ENCODE results near the gene LIPT2. TPM values are rescaled to one million over a fixed set of nuclear protein-coding genes. Genes with fewer than 3 reads are reported as not detected.
A peak's percentile ranks its signal among the peaks of the same experiment; 100 is the strongest.

Gene LIPT2
- total RNA-seq, 1 experiment from 2014 or later = 14.4 TPM

- H3K9me3 Mint-ChIP-seq (ENCODE audit: unreplicated experiment) = no peaks in the 10 kb centered on the region
- no peak overlapping the region for H3K27ac Mint-ChIP-seq (ENCODE audit: unreplicated experiment)
- no peak overlapping the region for H3K4me3 Mint-ChIP-seq (ENCODE audit: unreplicated experiment)
- Histone ChIP-seq H3K9me3 (no peaks in the 10 kb centered on the region), H3K27me3 (replicated peaks; ENCODE audit: control insufficient read depth, insufficient read depth, low read length) (no peaks in the 10 kb centered on the region), H3K4me1 (peaks cover 12% of the 10 kb centered on the region), H3K36me3 (ENCODE audit: control insufficient read depth, insufficient read depth, low read length) (no peaks in the 10 kb centered on the region), H3K4me3 (ENCODE audit: low read depth, low read length) (no peak overlapping the region)
- H3K36me3 Mint-ChIP-seq (ENCODE audit: insufficient read depth, unreplicated experiment) = peaks cover 5% of the 10 kb centered on the region
- peak; percentile 84 to 88 for TF ChIP-seq CTCF (IDR thresholded peaks at IDR 0.05; ENCODE audit: insufficient read depth in 1 of 2, low read depth in 1 of 2, low read length in 1 of 2, severe bottlenecking in 1 of 2, unreplicated experiment in 1 of 2)
- BruUV-seq (replicated peaks) = no TSS peak
- intact Hi-C loops (cut with micrococcal nuclease; ENCODE audit: unreplicated experiment) = loop anchor here (1.0 to 5.0 kb wide), 5 partner anchors 61 to 277 kb away; partner anchors contain the start of genes C2CD3, P4HA3 and PPME1
- H3K27me3 Mint-ChIP-seq (ENCODE audit: insufficient read depth, unreplicated experiment) = no peaks in the 10 kb centered on the region
- POLR2A ChIA-PET = interaction anchor here (0.5 to 1.1 kb wide), 4 partner anchors 16 to 467 kb away, joined by 3 to 6 read pairs (median 4); partner anchors contain the start of genes LIPT2 and UCP2
- peaks cover 9% of the 10 kb centered on the region for H3K4me1 Mint-ChIP-seq (ENCODE audit: low read depth, unreplicated experiment)
- CTCF ChIA-PET = interaction anchor here (0.5 to 7.0 kb wide), 31 partner anchors 9 to 651 kb away, joined by 3 to 196 read pairs (median 5); partner anchors contain the start of genes KCNE3, LIPT2, PGM2L1 and POLD3
- peak; percentile 60 to 81 for DNase-seq
These were observed 44.1 kb downstream of the LIPT2 start for GRCh38 chr11:74449369-74449931.

- Mint-ChIP-seq H3K27ac (ENCODE audit: unreplicated experiment) (no peak overlapping the region), H3K4me3 (ENCODE audit: unreplicated experiment) (no peak overlapping the region), H3K36me3 (ENCODE audit: insufficient read depth, unreplicated experiment) (peaks cover 4% of the 10 kb centered on the region), H3K27me3 (ENCODE audit: insufficient read depth, unreplicated experiment) (no peaks in the 10 kb centered on the region), H3K9me3 (ENCODE audit: unreplicated experiment) (no peaks in the 10 kb centered on the region), H3K4me1 (ENCODE audit: low read depth, unreplicated experiment) (peaks cover 17% of the 10 kb centered on the region)
- Histone ChIP-seq H3K27me3 (replicated peaks; ENCODE audit: control insufficient read depth, insufficient read depth, low read length) (no peaks in the 10 kb centered on the region), H3K4me3 (ENCODE audit: low read depth, low read length) (no peak overlapping the region), H3K36me3 (ENCODE audit: control insufficient read depth, insufficient read depth, low read length) (no peaks in the 10 kb centered on the region), H3K4me1 (peaks cover 14% of the 10 kb centered on the region), H3K9me3 (no peaks in the 10 kb centered on the region)
- no peak for TF ChIP-seq CTCF (IDR thresholded peaks at IDR 0.05; ENCODE audit: insufficient read depth in 1 of 2, low read depth in 1 of 2, low read length in 1 of 2, severe bottlenecking in 1 of 2, unreplicated experiment in 1 of 2)
- intact Hi-C loops (cut with micrococcal nuclease; ENCODE audit: unreplicated experiment) = loop anchor here (1.0 to 5.0 kb wide), 4 partner anchors 49 to 483 kb away; partner anchors contain the start of genes C2CD3, P4HA3, PGM2L1 and PPME1
- CTCF ChIA-PET = interaction anchor here (0.5 to 5.4 kb wide), 8 partner anchors 10 to 479 kb away, joined by 3 to 77 read pairs (median 4); partner anchors contain the start of gene PGM2L1
- DNase-seq = peak in 1 of 2 experiments; percentile 41
- POLR2A ChIA-PET = interaction anchor here (1.1 kb wide), 1 partner anchor 45 kb away, joined by 6 read pairs; the partner anchor contains the start of gene LIPT2
- no TSS peak for BruUV-seq (replicated peaks)
These were observed 45.8 kb downstream of the LIPT2 start for GRCh38 chr11:74447720-74448119.

GRCh38 chr11:74446532-74446938 is 47.0 kb downstream of the LIPT2 start:
- Histone ChIP-seq H3K36me3 (ENCODE audit: control insufficient read depth, insufficient read depth, low read length) (no peaks in the 10 kb centered on the region), H3K4me1 (peaks cover 20% of the 10 kb centered on the region), H3K4me3 (ENCODE audit: low read depth, low read length) (no peak overlapping the region), H3K9me3 (no peaks in the 10 kb centered on the region), H3K27me3 (replicated peaks; ENCODE audit: control insufficient read depth, insufficient read depth, low read length) (no peaks in the 10 kb centered on the region)
- intact Hi-C loops (cut with micrococcal nuclease; ENCODE audit: unreplicated experiment) = loop anchor here (5.0 kb wide), 2 partner anchors 134 to 274 kb away; partner anchors contain the start of genes C2CD3, P4HA3 and PPME1
- POLR2A ChIA-PET = no interaction called here
- no peak for TF ChIP-seq CTCF (IDR thresholded peaks at IDR 0.05; ENCODE audit: insufficient read depth in 1 of 2, low read depth in 1 of 2, low read length in 1 of 2, severe bottlenecking in 1 of 2, unreplicated experiment in 1 of 2)
- Mint-ChIP-seq H3K27ac (ENCODE audit: unreplicated experiment) (no peak overlapping the region), H3K4me3 (ENCODE audit: unreplicated experiment) (no peak overlapping the region), H3K36me3 (ENCODE audit: insufficient read depth, unreplicated experiment) (no peaks in the 10 kb centered on the region), H3K9me3 (ENCODE audit: unreplicated experiment) (no peaks in the 10 kb centered on the region), H3K4me1 (ENCODE audit: low read depth, unreplicated experiment) (peaks cover 21% of the 10 kb centered on the region), H3K27me3 (ENCODE audit: insufficient read depth, unreplicated experiment) (no peaks in the 10 kb centered on the region)
- no TSS peak for BruUV-seq (replicated peaks)
- DNase-seq = no peak
- CTCF ChIA-PET = interaction anchor here (0.6 to 5.4 kb wide), 3 partner anchors 34 to 191 kb away, joined by 3 to 77 read pairs (median 4); partner anchors contain the start of gene PGM2L1
